NCI-H2171 treated with DMSO at 0.1 percent for 48 hours (cell line): ENCODE measurements around the gene ANAPC1.
"Not testable (repeated sequence)": the region's sequence is repeated elsewhere in the genome, so short reads cannot be mapped to it uniquely, and the experiment has no call there.

Experiments used
- DNase-seq: peaks from one replicate; lab custom pipeline; 2025; lab: John Stamatoyannopoulos, UW

The ANAPC1 gene

GRCh38 chr2:111735838-111736721 lies 147.9 kb downstream of the ANAPC1 start:
- peak; percentile 62 for DNase-seq

GRCh38 chr2:111735420-111735819 lies 148.6 kb downstream of the ANAPC1 start:
- DNase-seq = not testable (repeated sequence)

- DNase-seq = not testable (repeated sequence)
Measured at GRCh38 chr2:111729812-111730458, 154.1 kb downstream of the ANAPC1 start.

GRCh38 chr2:111727611-111728110 lies 156.3 kb downstream of the ANAPC1 start:
- DNase-seq = not testable (repeated sequence)

GRCh38 chr2:111725742-111726141 lies 158.3 kb downstream of the ANAPC1 start:
- not testable (repeated sequence) for DNase-seq

GRCh38 chr2:111719610-111720009 lies 164.4 kb downstream of the ANAPC1 start:
- DNase-seq = not testable (repeated sequence)
